Naive thymus-derived CD4-positive, alpha-beta T cell (primary cell): ENCODE results near the gene DUSP22. TPM values are rescaled to one million over a fixed set of nuclear protein-coding genes. Genes with fewer than 3 reads are reported as not detected.

Experiments
- ATAC-seq: fragments of 150-1000 bp; cut with Tn5 transposase; 2 replicates; pipeline ENCODE4 v1.10.0; 2021; ENCODE audit warnings: mild to moderate bottlenecking, moderate library complexity
- CTCF ChIA-PET: fragments of 350-600 bp; sonication (Branson Sonifier 250); formaldehyde crosslinking; loops from one replicate; lab custom pipeline; 2021; ENCODE audit warnings: antibody characterized with exemption; lab: Charles Lee
- POLR2A ChIA-PET: fragments of 350-600 bp; sonication (Branson Sonifier 250); formaldehyde crosslinking; loops from one replicate; lab custom pipeline; 2021; ENCODE audit warnings: antibody characterized with exemption, inconsistent platforms; lab: Charles Lee
- DNase-seq, 9 donors: peaks; one replicate each; pipeline versions ENCODE4 v3.0.0 to v3.0.0-alpha.2; 2020 to 2022; ENCODE audit warnings: mixed read lengths in 1 of 9
- H3K27ac ChIP-seq: one replicate; pipeline ENCODE4 v1.7.0; 2013; ENCODE audit warnings: mild to moderate bottlenecking, low read depth, low read length, moderate library complexity
- H3K27me3 ChIP-seq, 2 donors: one replicate each; pipeline ENCODE4 v1.7.0; 2013; ENCODE audit warnings: low read length in 2 of 2, mild to moderate bottlenecking in 2 of 2, moderate library complexity in 2 of 2; ENCODE audit not compliant: control insufficient read depth in 2 of 2, insufficient read depth in 2 of 2
- H3K36me3 ChIP-seq, 3 experiments: 1 replicate in 2 of 3; 2 replicates in 1 of 3; pipeline ENCODE4 v1.7.0; 2013; ENCODE audit warnings: low read length in 3 of 3, mild to moderate bottlenecking in 3 of 3, moderate library complexity in 1 of 3; ENCODE audit not compliant: insufficient read depth in 3 of 3, control insufficient read depth in 2 of 3
- H3K4me1 ChIP-seq, 2 donors: one replicate each; pipeline ENCODE4 v1.7.0; 2013; ENCODE audit warnings: low read length in 2 of 2, mild to moderate bottlenecking in 2 of 2, moderate library complexity in 1 of 2; ENCODE audit not compliant: control insufficient read depth in 2 of 2, insufficient read depth in 2 of 2
- H3K4me3 ChIP-seq: 2 replicates; pipeline ENCODE4 v1.7.0; 2013; ENCODE audit warnings: mild to moderate bottlenecking, low read length
- H3K9me3 ChIP-seq, 3 experiments: 1 replicate in 2 of 3; 2 replicates in 1 of 3; pipeline ENCODE4 v1.7.0; 2013; ENCODE audit warnings: low read length in 3 of 3; ENCODE audit not compliant: control insufficient read depth in 2 of 3
- H3K27ac Mint-ChIP-seq, 9 donors: one replicate each; pipeline ENCODE4 v1.8.0; 2020 to 2022; ENCODE audit warnings: mixed read lengths in 9 of 9, mild to moderate bottlenecking in 8 of 9, moderate library complexity in 5 of 9, inconsistent platforms in 2 of 9
- H3K27me3 Mint-ChIP-seq, 5 donors: one replicate each; pipeline ENCODE4 v1.8.0; 2021 to 2022; ENCODE audit warnings: mixed read lengths in 5 of 5, mild to moderate bottlenecking in 1 of 5
- H3K36me3 Mint-ChIP-seq, 5 donors: one replicate each; pipeline ENCODE4 v1.8.0; 2020 to 2022; ENCODE audit warnings: mixed read lengths in 5 of 5, mild to moderate bottlenecking in 3 of 5, inconsistent platforms in 1 of 5
- H3K4me1 Mint-ChIP-seq, 7 donors: one replicate each; pipeline ENCODE4 v1.8.0; 2020 to 2022; ENCODE audit warnings: mixed read lengths in 7 of 7, mild to moderate bottlenecking in 3 of 7, inconsistent platforms in 1 of 7
- H3K4me3 Mint-ChIP-seq, 10 donors: one replicate each; pipeline ENCODE4 v1.8.0; 2020 to 2022; ENCODE audit warnings: mild to moderate bottlenecking in 10 of 10, mixed read lengths in 10 of 10, moderate library complexity in 6 of 10, inconsistent platforms in 2 of 10
- H3K9me3 Mint-ChIP-seq, 11 donors: one replicate each; pipeline ENCODE4 v1.8.0; 2020 to 2022; ENCODE audit warnings: mixed read lengths in 11 of 11, mild to moderate bottlenecking in 4 of 11, inconsistent platforms in 1 of 11, moderate library complexity in 1 of 11
- intact Hi-C, 2 donors: fragments of 100-400 bp; cut with micrococcal nuclease; formaldehyde crosslinking; loops; one replicate each; pipeline ENCODE4 v1.15.1; 2023
- polyA plus RNA-seq, 2 donors: library from polyadenylated mRNA; unstranded; fragments of 300-500 nt; fragmentation: Illumina TruSeq; gene quantifications; one replicate each; pipeline ENCODE4 v1.2.3, GENCODE V29; 2021
- total RNA-seq, 6 experiments: library from RNA in 5 of 6; stranded (reverse) in 5 of 6; gene quantifications; 1 replicate in 5 of 6; 2 replicates in 1 of 6; pipeline ENCODE4 v1.2.3 and lab custom pipeline; 2021 to 2026

DUSP22 gene
- total and polyA plus RNA-seq, 7 experiments from 2014 or later, result 24.8 to 57.2 (median 36.6) TPM

- H3K36me3 ChIP-seq, result no peaks in the 10 kb centered on the region
- no peak overlapping the region for H3K27ac ChIP-seq
- H3K27ac Mint-ChIP-seq, result no peak overlapping the region
- no peaks in the 10 kb centered on the region for H3K4me1 ChIP-seq
- intact Hi-C loops, result no loop called here
- DNase-seq, result no peak
- H3K9me3 Mint-ChIP-seq, result peaks cover 0 to 2% (median 0%) of the 10 kb centered on the region in 11 donors
- peaks cover 0 to 11% (median 7%) of the 10 kb centered on the region in 5 donors for H3K36me3 Mint-ChIP-seq
- no peaks in the 10 kb centered on the region for H3K27me3 Mint-ChIP-seq
- no peaks in the 10 kb centered on the region for H3K27me3 ChIP-seq
- no peaks in the 10 kb centered on the region for H3K9me3 ChIP-seq
- ChIA-PET CTCF (no interaction called here), POLR2A (no interaction called here)
- ATAC-seq, result no peak
- H3K4me3 Mint-ChIP-seq, result no peak overlapping the region
- H3K4me3 ChIP-seq, result no peak overlapping the region
- peaks cover 0 to 31% (median 11%) of the 10 kb centered on the region in 7 donors for H3K4me1 Mint-ChIP-seq
Measured at GRCh38 chr6:320351-321157, 28.3 kb downstream of the DUSP22 start.

- H3K4me3 ChIP-seq, result no peak overlapping the region
- H3K27ac ChIP-seq, result no peak overlapping the region
- no peaks in the 10 kb centered on the region for H3K4me1 ChIP-seq
- CTCF ChIA-PET, result no interaction called here
- no peaks in the 10 kb centered on the region for H3K36me3 ChIP-seq
- Mint-ChIP-seq H3K36me3 (peaks cover 0 to 8% (median 5%) of the 10 kb centered on the region in 5 donors), H3K27ac (no peak overlapping the region), H3K27me3 (no peaks in the 10 kb centered on the region), H3K9me3 (peaks cover 0 to 2% (median 0%) of the 10 kb centered on the region in 11 donors), H3K4me3 (no peak overlapping the region), H3K4me1 (peaks cover 0 to 29% (median 8%) of the 10 kb centered on the region in 7 donors)
- no peaks in the 10 kb centered on the region for H3K27me3 ChIP-seq
- no peak for DNase-seq
- POLR2A ChIA-PET, result no interaction called here
- no peak for ATAC-seq
- intact Hi-C loops, result no loop called here
- H3K9me3 ChIP-seq, result no peaks in the 10 kb centered on the region
Measured at GRCh38 chr6:321158-321438, 28.8 kb downstream of the DUSP22 start.

GRCh38 chr6:321536-322258 is 29.4 kb downstream of the DUSP22 start:
- H3K27ac ChIP-seq, result no peak overlapping the region
- DNase-seq (no peak), ATAC-seq (no peak)
- peaks cover 0 to 2% (median 0%) of the 10 kb centered on the region in 11 donors for H3K9me3 Mint-ChIP-seq
- no peaks in the 10 kb centered on the region for H3K4me1 ChIP-seq
- no peaks in the 10 kb centered on the region for H3K27me3 ChIP-seq
- POLR2A ChIA-PET, result no interaction called here
- no peaks in the 10 kb centered on the region for H3K9me3 ChIP-seq
- H3K4me1 Mint-ChIP-seq, result peaks cover 0 to 28% (median 8%) of the 10 kb centered on the region in 7 donors
- intact Hi-C loops, result no loop called here
- no peak overlapping the region for H3K27ac Mint-ChIP-seq
- H3K36me3 ChIP-seq, result no peaks in the 10 kb centered on the region
- no peak overlapping the region for H3K4me3 Mint-ChIP-seq
- no peak overlapping the region for H3K4me3 ChIP-seq
- H3K27me3 Mint-ChIP-seq, result no peaks in the 10 kb centered on the region
- peaks cover 0 to 9% (median 5%) of the 10 kb centered on the region in 5 donors for H3K36me3 Mint-ChIP-seq
- CTCF ChIA-PET, result no interaction called here

GRCh38 chr6:322259-322930 is 30.1 kb downstream of the DUSP22 start:
- ChIA-PET CTCF (no interaction called here), POLR2A (interaction anchor here (0.8 kb wide), 1 partner anchor 29 kb away, joined by 3 read pairs; no protein-coding TSS in a partner anchor)
- no peak for DNase-seq
- H3K9me3 Mint-ChIP-seq, result peaks cover 0 to 2% (median 0%) of the 10 kb centered on the region in 11 donors
- Histone ChIP-seq H3K27ac (no peak overlapping the region), H3K9me3 (no peaks in the 10 kb centered on the region), H3K4me3 (no peak overlapping the region), H3K4me1 (no peaks in the 10 kb centered on the region), H3K27me3 (no peaks in the 10 kb centered on the region), H3K36me3 (no peaks in the 10 kb centered on the region)
- no peak for ATAC-seq
- peaks cover 0 to 9% (median 7%) of the 10 kb centered on the region in 5 donors for H3K36me3 Mint-ChIP-seq
- no peak overlapping the region for H3K27ac Mint-ChIP-seq
- intact Hi-C loops, result no loop called here
- no peak overlapping the region for H3K4me3 Mint-ChIP-seq
- H3K27me3 Mint-ChIP-seq, result no peaks in the 10 kb centered on the region
- peaks cover 0 to 21% (median 7%) of the 10 kb centered on the region in 7 donors for H3K4me1 Mint-ChIP-seq

GRCh38 chr6:322940-323729 is 30.8 kb downstream of the DUSP22 start:
- Mint-ChIP-seq H3K27ac (no peak overlapping the region), H3K27me3 (no peaks in the 10 kb centered on the region)

GRCh38 chr6:323730-324088 is 31.4 kb downstream of the DUSP22 start:
- no peaks in the 10 kb centered on the region for H3K36me3 ChIP-seq
- H3K36me3 Mint-ChIP-seq, result peaks cover 0 to 9% (median 9%) of the 10 kb centered on the region in 5 donors
- H3K27ac Mint-ChIP-seq, result no peak overlapping the region
- no peak overlapping the region for H3K4me3 ChIP-seq
- H3K4me3 Mint-ChIP-seq, result no peak overlapping the region
- CTCF ChIA-PET, result no interaction called here
- peaks cover 0 to under 1% (median 0%) of the 10 kb centered on the region in 11 donors for H3K9me3 Mint-ChIP-seq
- intact Hi-C loops, result loop anchor here in 1 of 2 donors (1.0 kb wide), 1 partner anchor 135 kb away; no protein-coding TSS in a partner anchor
- no peaks in the 10 kb centered on the region for H3K27me3 ChIP-seq
- no peaks in the 10 kb centered on the region for H3K9me3 ChIP-seq
- ATAC-seq (no peak), DNase-seq (no peak)
- POLR2A ChIA-PET, result no interaction called here
- no peaks in the 10 kb centered on the region for H3K27me3 Mint-ChIP-seq
- no peak overlapping the region for H3K27ac ChIP-seq
- H3K4me1 Mint-ChIP-seq, result peaks cover 0 to 15% (median 7%) of the 10 kb centered on the region in 7 donors
- H3K4me1 ChIP-seq, result no peaks in the 10 kb centered on the region

More at GRCh38 chr6:322940-323729, 30.8 kb downstream of the DUSP22 start:
- no peaks in the 10 kb centered on the region for H3K4me1 ChIP-seq
- no peak overlapping the region for H3K4me3 ChIP-seq
- peaks cover 0 to 2% (median 0%) of the 10 kb centered on the region in 11 donors for H3K9me3 Mint-ChIP-seq
- H3K36me3 Mint-ChIP-seq, result peaks cover 0 to 12% (median 9%) of the 10 kb centered on the region in 5 donors
- H3K4me3 Mint-ChIP-seq, result no peak overlapping the region
- H3K27ac ChIP-seq, result no peak overlapping the region
- H3K4me1 Mint-ChIP-seq, result peaks cover 0 to 18% (median 7%) of the 10 kb centered on the region in 7 donors
- H3K36me3 ChIP-seq, result no peaks in the 10 kb centered on the region
- intact Hi-C loops, result loop anchor here in 1 of 2 donors (1.0 kb wide), 1 partner anchor 135 kb away; no protein-coding TSS in a partner anchor
- ChIA-PET CTCF (interaction anchor here (0.6 kb wide), 1 partner anchor 135 kb away, joined by 3 read pairs; no protein-coding TSS in a partner anchor), POLR2A (interaction anchor here (0.8 kb wide), 1 partner anchor 30 kb away, joined by 3 read pairs; no protein-coding TSS in a partner anchor)
- ATAC-seq (no peak), DNase-seq (no peak)
- no peaks in the 10 kb centered on the region for H3K27me3 ChIP-seq
- H3K9me3 ChIP-seq, result no peaks in the 10 kb centered on the region
